Cardiac muscle cell (in vitro differentiated cells and primary cell): ENCODE data around the gene EIF3J. TPM values are rescaled to one million over a fixed set of nuclear protein-coding genes. Genes with fewer than 3 reads are reported as not detected.
A peak's percentile ranks its signal among the peaks of the same experiment; 100 is the strongest.

Source experiments
- DNase-seq, 2 donors: peaks; one replicate each; pipeline versions ENCODE4 v3.0.0 to v3.0.0-alpha.2; 2010 to 2017; ENCODE audit warnings: low read depth in 1 of 2, low spot score in 1 of 2
- H3K27ac ChIP-seq: fragments of 200-600 bp; sonication (generic); 2 replicates; pipeline ENCODE4 v1.5.1; 2016
- H3K27me3 ChIP-seq: fragments of 200-600 bp; sonication (generic); 2 replicates; pipeline ENCODE4 v1.6.0; 2016; ENCODE audit warnings: control low read depth
- H3K36me3 ChIP-seq: fragments of 200-600 bp; sonication (generic); 2 replicates; pipeline ENCODE4 v1.5.1; 2016; ENCODE audit warnings: control low read depth
- H3K4me1 ChIP-seq: fragments of 200-600 bp; sonication (generic); 2 replicates; pipeline ENCODE4 v1.8.1; 2017; ENCODE audit warnings: low read depth, mild to moderate bottlenecking, mixed run types
- H3K4me3 ChIP-seq: fragments of 200-600 bp; sonication (generic); 2 replicates; pipeline ENCODE4 v1.5.1; 2016; ENCODE audit warnings: mild to moderate bottlenecking
- H3K9me3 ChIP-seq: fragments of 200-600 bp; sonication (generic); 2 replicates; pipeline ENCODE4 v1.5.1; 2017; ENCODE audit warnings: low read depth, mild to moderate bottlenecking, control low read depth
- CTCF ChIP-seq: IDR thresholded peaks from 2 replicates; pipeline ENCODE4 v1.5.1; 2012; ENCODE audit warnings: low read depth, mild to moderate bottlenecking, low read length
- polyA plus RNA-seq: library from polyadenylated mRNA; unstranded; fragments of >200 nt; fragmentation: Nextera tagmentation; extraction: Ambion mirVana; gene quantifications from 2 replicates; pipeline ENCODE4 v1.2.1, GENCODE V29; 2016
- total RNA-seq: library from RNA; depleted of rRNA; stranded (reverse); fragments of >200 nt; gene quantifications from 2 replicates; pipeline ENCODE4 v1.2.3, GENCODE V29; 2016

The EIF3J gene
- total and polyA plus RNA-seq, 2 experiments from 2014 or later, result 29.7 to 55.7 TPM

- Histone ChIP-seq H3K9me3 (no peaks in the 10 kb centered on the region), H3K4me1 (no peaks in the 10 kb centered on the region), H3K36me3 (peaks cover 39% of the 10 kb centered on the region), H3K27me3 (no peaks in the 10 kb centered on the region), H3K27ac (peak overlapping the region; percentile 16), H3K4me3 (no peak overlapping the region)
- no peak for DNase-seq
- no peak for TF ChIP-seq CTCF
Observed at GRCh38 chr15:44606740-44607139, 69.8 kb downstream of the EIF3J start.

Other genes with a start within 250 kb of the EIF3J start
- gene GOLM2, start 248.4 kb upstream of the EIF3J start, total RNA-seq, result 57.8 and 80.8 TPM in 2 replicates
- gene GOLM2, start 248.4 kb upstream of the EIF3J start, polyA plus RNA-seq, result 45.6 and 47.8 TPM in 2 replicates
- 46.6 and 79.8 TPM in 2 replicates for gene CTDSPL2, start 109.5 kb upstream of the EIF3J start, total RNA-seq
- gene CTDSPL2, start 109.5 kb upstream of the EIF3J start, polyA plus RNA-seq, result 23.4 and 37.5 TPM in 2 replicates
- 46.4 and 65.1 TPM in 2 replicates for gene SPG11, start 126.5 kb downstream of the EIF3J start, total RNA-seq
- gene SPG11, start 126.5 kb downstream of the EIF3J start, polyA plus RNA-seq, result 15.7 and 30.3 TPM in 2 replicates
- gene PATL2, start 174.2 kb downstream of the EIF3J start, total RNA-seq, result 0.33 TPM in 1 of 2 replicates, not detected in the other
- gene PATL2, start 174.2 kb downstream of the EIF3J start, polyA plus RNA-seq, result 0.49 TPM in 1 of 2 replicates, not detected in the other
- 170 and 414 TPM in 2 replicates for gene B2M, start 174.4 kb downstream of the EIF3J start, total RNA-seq
- 597 and 759 TPM in 2 replicates for gene B2M, start 174.4 kb downstream of the EIF3J start, polyA plus RNA-seq
- 35.3 and 37.1 TPM in 2 replicates for gene TRIM69, start 199.4 kb downstream of the EIF3J start, total RNA-seq
- 20.3 and 31.2 TPM in 2 replicates for gene TRIM69, start 199.4 kb downstream of the EIF3J start, polyA plus RNA-seq